H9 (cell line): ENCODE results near the gene RASA2. TPM values are rescaled to one million over a fixed set of nuclear protein-coding genes. Genes with fewer than 3 reads are reported as not detected.

ENCODE experiments used
- DNase-seq: peaks from one replicate; pipeline ENCODE4 v3.0.0-alpha.2; 2017
- H2AFZ ChIP-seq: one replicate; pipeline ENCODE4 v1.6.1; 2013; ENCODE audit warnings: mild to moderate bottlenecking, low read length, control low read depth, moderate library complexity
- H2AK5ac ChIP-seq: 2 replicates; pipeline ENCODE4 v1.6.1; 2013; ENCODE audit warnings: low read length, control low read depth, mixed read lengths; ENCODE audit not compliant: insufficient read length
- H2BK120ac ChIP-seq: one replicate; pipeline ENCODE4 v1.6.1; 2013; ENCODE audit warnings: low read depth, mild to moderate bottlenecking, low read length, control low read depth, inconsistent platforms; ENCODE audit not compliant: poor library complexity, severe bottlenecking
- H2BK12ac ChIP-seq: 2 replicates; pipeline ENCODE4 v1.6.1; 2013; ENCODE audit warnings: low read length, control low read depth, mixed read lengths, low read depth; ENCODE audit not compliant: insufficient read length
- H2BK15ac ChIP-seq: 2 replicates; pipeline ENCODE4 v1.6.1; 2013; ENCODE audit warnings: low read depth, low read length, control low read depth
- H2BK20ac ChIP-seq: one replicate; pipeline ENCODE4 v1.6.1; 2013; ENCODE audit warnings: low read depth, mild to moderate bottlenecking, low read length, control low read depth, inconsistent platforms; ENCODE audit not compliant: poor library complexity, severe bottlenecking
- H2BK5ac ChIP-seq: 2 replicates; pipeline ENCODE4 v1.6.1; 2013; ENCODE audit warnings: low read length, control low read depth, mixed read lengths; ENCODE audit not compliant: insufficient read length
- H3K14ac ChIP-seq: 2 replicates; pipeline ENCODE4 v1.6.1; 2013; ENCODE audit warnings: low read length, control low read depth; ENCODE audit not compliant: insufficient read depth
- H3K18ac ChIP-seq: 2 replicates; pipeline ENCODE4 v1.6.1; 2013; ENCODE audit warnings: low read depth, mild to moderate bottlenecking, mixed read lengths, low read length, control low read depth; ENCODE audit not compliant: insufficient read length
- H3K23ac ChIP-seq: 2 replicates; pipeline ENCODE4 v1.6.1; 2013; ENCODE audit warnings: low read length, control low read depth, mixed read lengths, low read depth; ENCODE audit not compliant: insufficient read length
- H3K23me2 ChIP-seq: 2 replicates; pipeline ENCODE4 v1.6.1; 2013; ENCODE audit warnings: low read depth, mild to moderate bottlenecking, mixed read lengths, low read length, control low read depth; ENCODE audit not compliant: insufficient read length, poor library complexity, severe bottlenecking
- H3K27ac ChIP-seq: 2 replicates; pipeline ENCODE4 v1.5.1; 2013; ENCODE audit warnings: low read length, control low read depth, mixed read lengths, low read depth; ENCODE audit not compliant: insufficient read length
- H3K27me3 ChIP-seq: 2 replicates; pipeline ENCODE4 v1.6.1; 2013; ENCODE audit warnings: low read length, control low read depth, inconsistent platforms; ENCODE audit not compliant: insufficient read depth
- H3K4ac ChIP-seq: 2 replicates; pipeline ENCODE4 v1.6.1; 2013; ENCODE audit warnings: low read depth, mild to moderate bottlenecking, control low read depth, inconsistent platforms, low read length, moderate library complexity
- H3K4me1 ChIP-seq: 2 replicates; pipeline ENCODE4 v1.6.1; 2013; ENCODE audit warnings: low read length, control low read depth, inconsistent platforms; ENCODE audit not compliant: insufficient read depth
- H3K4me2 ChIP-seq: 2 replicates; pipeline ENCODE4 v1.6.1; 2013; ENCODE audit warnings: low read length, control low read depth, mixed read lengths; ENCODE audit not compliant: insufficient read length, insufficient read depth
- H3K56ac ChIP-seq: 2 replicates; pipeline ENCODE4 v1.6.1; 2013; ENCODE audit warnings: low read depth, mild to moderate bottlenecking, mixed read lengths, low read length, control low read depth; ENCODE audit not compliant: insufficient read length
- H3K79me1 ChIP-seq: 2 replicates; pipeline ENCODE4 v1.6.1; 2013; ENCODE audit warnings: low read depth, mild to moderate bottlenecking, moderate library complexity, low read length, control low read depth, inconsistent platforms; ENCODE audit not compliant: insufficient read depth, poor library complexity, severe bottlenecking
- H3K79me2 ChIP-seq: 2 replicates; pipeline ENCODE4 v1.6.1; 2013; ENCODE audit warnings: low read length, control low read depth, inconsistent platforms; ENCODE audit not compliant: insufficient read depth
- H3K9ac ChIP-seq: 2 replicates; pipeline ENCODE4 v1.6.1; 2013; ENCODE audit warnings: low read length, control low read depth, mixed read lengths; ENCODE audit not compliant: insufficient read length; ENCODE audit errors: extremely low read depth
- H3K9me3 ChIP-seq: one replicate; pipeline ENCODE4 v1.6.1; 2013; ENCODE audit warnings: low read depth, low read length, inconsistent platforms; ENCODE audit not compliant: control insufficient read depth
- H3T11ph ChIP-seq: one replicate; pipeline ENCODE4 v1.6.1; 2013; ENCODE audit warnings: mild to moderate bottlenecking, low read length, control low read depth, inconsistent platforms
- H4K20me1 ChIP-seq: one replicate; pipeline ENCODE4 v1.6.1; 2013; ENCODE audit not compliant: control insufficient read depth, insufficient read length, insufficient read depth
- H4K5ac ChIP-seq: 2 replicates; pipeline ENCODE4 v1.6.1; 2013; ENCODE audit warnings: low read depth, mild to moderate bottlenecking, mixed read lengths, low read length, control low read depth; ENCODE audit not compliant: insufficient read length
- H4K8ac ChIP-seq: replicated peaks from 2 replicates; pipeline ENCODE4 v1.6.1; 2013; ENCODE audit warnings: low read length, control low read depth, mixed read lengths, low read depth; ENCODE audit not compliant: insufficient read length
- H4K91ac ChIP-seq: 2 replicates; pipeline ENCODE4 v1.6.1; 2013; ENCODE audit warnings: low read depth, mild to moderate bottlenecking, moderate library complexity, mixed read lengths, low read length, control low read depth; ENCODE audit not compliant: insufficient read length
- H3K27ac Mint-ChIP-seq, 3 experiments: 2 replicates in 2 of 3; 3 replicates in 1 of 3; pipeline ENCODE4 v1.8.0; 2020 to 2021; ENCODE audit warnings: mixed read lengths in 3 of 3, mild to moderate bottlenecking in 1 of 3, moderate library complexity in 1 of 3
- H3K27me3 Mint-ChIP-seq: 2 replicates; pipeline ENCODE4 v1.8.0; 2021; ENCODE audit warnings: low read depth, mild to moderate bottlenecking, moderate library complexity, mixed read lengths
- H3K36me3 Mint-ChIP-seq, 3 experiments: 2 replicates in 2 of 3; 3 replicates in 1 of 3; pipeline ENCODE4 v1.8.0; 2020 to 2021; ENCODE audit warnings: low read depth in 3 of 3, mixed read lengths in 3 of 3; ENCODE audit not compliant: insufficient read depth in 1 of 3
- H3K4me1 Mint-ChIP-seq, 2 experiments: 2 replicates each; pipeline ENCODE4 v1.8.0; 2020; ENCODE audit warnings: mixed read lengths in 2 of 2
- H3K4me3 Mint-ChIP-seq, 2 experiments: 2 replicates in 1 of 2; 3 replicates in 1 of 2; pipeline ENCODE4 v1.8.0; 2020 to 2021; ENCODE audit warnings: mild to moderate bottlenecking in 2 of 2, mixed read lengths in 2 of 2, moderate library complexity in 1 of 2
- H3K9me3 Mint-ChIP-seq, 2 experiments: 2 replicates in 1 of 2; 3 replicates in 1 of 2; pipeline ENCODE4 v1.8.0; 2020; ENCODE audit warnings: mild to moderate bottlenecking in 2 of 2, mixed read lengths in 2 of 2, moderate library complexity in 1 of 2
- WGBS: extraction: QIAGEN DNeasy Blood & Tissue Kit; methylation state at CpG from one replicate; pipeline ENCODE4 v1.1.7; 2013; ENCODE audit warnings: missing lambda C conversion rate, low lambda C conversion rate, mixed read lengths; ENCODE audit not compliant: insufficient read length; ENCODE audit errors: extremely low coverage; 5-methylcytosine and 5-hydroxymethylcytosine counted together
- total RNA-seq: library from RNA; stranded (reverse); gene quantifications from 2 replicates; pipeline ENCODE4 v1.2.1, GENCODE V29; 2021
- TF ChIP-seq, protein P1 (sequence below): fragments of 200-600 bp; sonication (generic); conservative IDR thresholded peaks from 3 replicates; pipeline ENCODE4 v1.8.0; 2021; ENCODE audit warnings: antibody characterized with exemption, mild to moderate bottlenecking

Gene RASA2
- total RNA-seq, 1 experiment from 2014 or later = 24.4 TPM

DNA sequence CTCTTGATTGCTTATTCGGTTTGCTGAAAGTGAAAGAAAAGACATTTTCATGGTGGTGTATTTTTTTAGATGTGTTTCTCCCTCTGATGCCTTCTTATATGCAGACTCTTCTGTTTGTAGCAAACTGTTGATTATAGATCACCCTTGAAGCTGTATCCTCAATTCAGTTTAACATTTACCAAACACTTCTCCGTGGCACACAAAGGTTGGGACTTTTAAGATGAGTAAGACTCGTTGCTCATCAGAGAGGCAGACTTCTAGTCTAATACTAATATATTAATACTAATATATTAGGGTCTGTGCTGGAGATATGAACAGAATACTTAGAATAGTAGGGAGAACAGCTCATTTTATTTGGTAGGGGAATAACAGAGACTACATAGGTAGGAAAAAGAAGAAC lies 32.8 kb downstream of the RASA2 start:
- H3K4me1 Mint-ChIP-seq = no peaks in the 10 kb centered on the region

More for the DNA sequence above, 32.8 kb downstream of the RASA2 start:
- Histone ChIP-seq H3K4ac (no peak overlapping the region), H2BK120ac (no peak overlapping the region), H3T11ph (no peak overlapping the region), H2BK5ac (no peak overlapping the region), H3K23ac (no peak overlapping the region), H3K18ac (no peak overlapping the region), H3K79me1 (no peaks in the 10 kb centered on the region), H3K4me2 (no peak overlapping the region), H3K9me3 (no peaks in the 10 kb centered on the region), H2BK12ac (no peak overlapping the region), H2BK15ac (no peak overlapping the region), H3K23me2 (no peaks in the 10 kb centered on the region), H2AK5ac (no peak overlapping the region), H2BK20ac (no peak overlapping the region), H2AFZ (no peak overlapping the region), H3K9ac (no peak overlapping the region), H4K91ac (no peak overlapping the region), H3K14ac (no peak overlapping the region), H3K56ac (no peak overlapping the region), H3K27ac (no peak overlapping the region), H4K5ac (no peak overlapping the region), H3K27me3 (no peaks in the 10 kb centered on the region), H4K20me1 (no peaks in the 10 kb centered on the region), H3K4me1 (no peaks in the 10 kb centered on the region), H4K8ac (no peak overlapping the region), H3K79me2 (no peaks in the 10 kb centered on the region)
- Mint-ChIP-seq H3K27ac (no peak overlapping the region), H3K27me3 (no peaks in the 10 kb centered on the region), H3K4me3 (no peak overlapping the region), H3K36me3 (peaks cover 10 to 44% (median 35%) of the 10 kb centered on the region in 3 experiments), H3K9me3 (no peaks in the 10 kb centered on the region)
- no CpG with 5 or more reads among the region's 3 CpGs for WGBS
- TF ChIP-seq, protein P1, sequence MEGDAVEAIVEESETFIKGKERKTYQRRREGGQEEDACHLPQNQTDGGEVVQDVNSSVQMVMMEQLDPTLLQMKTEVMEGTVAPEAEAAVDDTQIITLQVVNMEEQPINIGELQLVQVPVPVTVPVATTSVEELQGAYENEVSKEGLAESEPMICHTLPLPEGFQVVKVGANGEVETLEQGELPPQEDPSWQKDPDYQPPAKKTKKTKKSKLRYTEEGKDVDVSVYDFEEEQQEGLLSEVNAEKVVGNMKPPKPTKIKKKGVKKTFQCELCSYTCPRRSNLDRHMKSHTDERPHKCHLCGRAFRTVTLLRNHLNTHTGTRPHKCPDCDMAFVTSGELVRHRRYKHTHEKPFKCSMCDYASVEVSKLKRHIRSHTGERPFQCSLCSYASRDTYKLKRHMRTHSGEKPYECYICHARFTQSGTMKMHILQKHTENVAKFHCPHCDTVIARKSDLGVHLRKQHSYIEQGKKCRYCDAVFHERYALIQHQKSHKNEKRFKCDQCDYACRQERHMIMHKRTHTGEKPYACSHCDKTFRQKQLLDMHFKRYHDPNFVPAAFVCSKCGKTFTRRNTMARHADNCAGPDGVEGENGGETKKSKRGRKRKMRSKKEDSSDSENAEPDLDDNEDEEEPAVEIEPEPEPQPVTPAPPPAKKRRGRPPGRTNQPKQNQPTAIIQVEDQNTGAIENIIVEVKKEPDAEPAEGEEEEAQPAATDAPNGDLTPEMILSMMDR = no peak
- DNase-seq = no peak
